ENCODE measurements around the gene TUBGCP2. TPM values are rescaled to one million over a fixed set of nuclear protein-coding genes. Genes with fewer than 3 reads are reported as not detected.

TUBGCP2 gene
- total and polyA plus RNA-seq, 7 donors: 20.3 to 53.2 (median 33.8) TPM

- Histone ChIP-seq H3K36me3 (ENCODE audit: insufficient read depth in 1 of 2, low read depth in 1 of 2) (no peaks in the 10 kb centered on the region), H3K4me1 (no peaks in the 10 kb centered on the region), H3K27ac (no peak overlapping the region), H3K9me3 (no peaks in the 10 kb centered on the region), H3K4me3 (peak overlapping the region; percentile 25), H3K27me3 (ENCODE audit: insufficient read depth in 3 of 3, low read length in 2 of 3) (peaks cover 7 to 92% (median 45%) of the 10 kb centered on the region in 3 donors)
- no peak for DNase-seq
- intact Hi-C loops (cut with DNase I): no loop called here
- TF ChIP-seq CTCF (IDR thresholded peaks at IDR 0.05): no peak
- WGBS, 3 donors: 1 to 2% (median 2%) methylated on average over 53 to 122 of the region's 122 CpGs
- no peak for ATAC-seq
Observed at GRCh38 chr10:133230387-133231195, 78.1 kb downstream of the TUBGCP2 start.

GRCh38 chr10:133230044-133230361 is 78.7 kb downstream of the TUBGCP2 start, which contains the start of gene UTF1:
Gene UTF1 (plus strand): TSS chr10:133230217. CDS start chr10:133230289, 72 bp downstream.
- 0 to 2% (median 0%) methylated on average over 21 to 48 of the region's 49 CpGs for WGBS, 3 donors
- Histone ChIP-seq H3K4me3 (peak within 1 kb of the TSS; percentile 25), H3K9me3 (no peaks in the 10 kb centered on the region), H3K27me3 (ENCODE audit: insufficient read depth in 3 of 3, low read length in 2 of 3) (peaks cover 7 to 92% (median 41%) of the 10 kb centered on the region in 3 donors), H3K4me1 (no peaks in the 10 kb centered on the region), H3K27ac (no peak within 1 kb of the TSS), H3K36me3 (ENCODE audit: insufficient read depth in 1 of 2, low read depth in 1 of 2) (no peaks in the 10 kb centered on the region)
- intact Hi-C loops (cut with DNase I): no loop called here
- DNase-seq (no peak), ATAC-seq (no peak)
- no peak for TF ChIP-seq CTCF (IDR thresholded peaks at IDR 0.05)

- H3K27ac ChIP-seq: no peak overlapping the region
- no peaks in the 10 kb centered on the region for H3K9me3 ChIP-seq
- whole genome bisulfite sequencing, 3 donors: 4 to 6% (median 5%) methylated on average over 47 to 58 of the region's 58 CpGs
- peaks cover 7 to 96% (median 46%) of the 10 kb centered on the region in 3 donors for H3K27me3 ChIP-seq (ENCODE audit: insufficient read depth in 3 of 3, low read length in 2 of 3)
- DNase-seq: no peak
- no peak for ATAC-seq
- TF ChIP-seq CTCF (IDR thresholded peaks at IDR 0.05): no peak
- intact Hi-C loops (cut with DNase I): no loop called here
- H3K4me3 ChIP-seq: no peak overlapping the region
- H3K36me3 ChIP-seq (ENCODE audit: insufficient read depth in 1 of 2, low read depth in 1 of 2): no peaks in the 10 kb centered on the region
- no peaks in the 10 kb centered on the region for H3K4me1 ChIP-seq
Observed at GRCh38 chr10:133229265-133230043, 79.2 kb downstream of the TUBGCP2 start.

Other genes starting within 250 kb of the TUBGCP2 start
- gene ADGRA1, start 220.9 kb downstream of the TUBGCP2 start, total RNA-seq: under 1 TPM in 3 of 4 donors, not detected in 1; 0.06 to 0.84 (median 0.44) TPM
- gene ADGRA1, start 220.9 kb downstream of the TUBGCP2 start, polyA plus RNA-seq: under 1 TPM in 2 of 3 donors, not detected in 1; 0.05 to 0.08 TPM
- under 1 TPM in 1 of 4 donors, not detected in 3; 0.10 TPM for gene KNDC1, start 148.7 kb downstream of the TUBGCP2 start, total RNA-seq
- gene KNDC1, start 148.7 kb downstream of the TUBGCP2 start, polyA plus RNA-seq: under 1 TPM in 2 of 3 donors, not detected in 1; under 0.01 to 0.01 TPM
- gene UTF1, start 78.7 kb downstream of the TUBGCP2 start, total RNA-seq: not detected
- gene UTF1, start 78.7 kb downstream of the TUBGCP2 start, polyA plus RNA-seq: not detected
- under 1 TPM; 0.21 to 0.32 (median 0.27) TPM for gene VENTX, start 71.0 kb downstream of the TUBGCP2 start, total RNA-seq
- gene VENTX, start 71.0 kb downstream of the TUBGCP2 start, polyA plus RNA-seq: under 1 TPM; 0.03 to 0.34 (median 0.13) TPM
- 1 to 10 TPM; 2.2 to 2.8 (median 2.5) TPM for gene ADAM8, start 32.0 kb downstream of the TUBGCP2 start, total RNA-seq
- gene ADAM8, start 32.0 kb downstream of the TUBGCP2 start, polyA plus RNA-seq: under 1 TPM; 0.21 to 0.94 (median 0.29) TPM
- gene ZNF511, start within 50 bp of the TUBGCP2 start, total RNA-seq: 10 to 100 TPM; 47.6 to 64.2 (median 54.0) TPM
- gene ZNF511, start within 50 bp of the TUBGCP2 start, polyA plus RNA-seq: 10 to 100 TPM; 43.2 to 51.3 (median 44.7) TPM
- gene CALY, start 28.0 kb upstream of the TUBGCP2 start, total RNA-seq: not detected
- under 1 TPM in 1 of 3 donors, not detected in 2; 0.05 TPM for gene CALY, start 28.0 kb upstream of the TUBGCP2 start, polyA plus RNA-seq
- not detected for gene PRAP1, start 38.5 kb upstream of the TUBGCP2 start, total RNA-seq
- gene PRAP1, start 38.5 kb upstream of the TUBGCP2 start, polyA plus RNA-seq: under 1 TPM in 2 of 3 donors, not detected in 1; 0.14 to 0.64 TPM
- 1 to 10 TPM; 3.0 to 6.7 (median 4.5) TPM for gene FUOM, start 49.1 kb upstream of the TUBGCP2 start, total RNA-seq
- 1 to 10 TPM; 5.4 to 9.1 (median 8.6) TPM for gene FUOM, start 49.1 kb upstream of the TUBGCP2 start, polyA plus RNA-seq
- 100 to 1,000 TPM in 3 of 4 donors, 10 to 100 TPM in 1; 83.2 to 151 (median 120) TPM for gene ECHS1, start 64.5 kb upstream of the TUBGCP2 start, total RNA-seq
- gene ECHS1, start 64.5 kb upstream of the TUBGCP2 start, polyA plus RNA-seq: 100 to 1,000 TPM; 107 to 131 (median 123) TPM
- 1 to 10 TPM; 3.1 to 5.2 (median 3.4) TPM for gene PAOX, start 70.4 kb upstream of the TUBGCP2 start, total RNA-seq
- gene PAOX, start 70.4 kb upstream of the TUBGCP2 start, polyA plus RNA-seq: 1 to 10 TPM; 2.4 to 4.1 (median 3.6) TPM
- 10 to 100 TPM; 22.7 to 37.7 (median 26.5) TPM for gene MTG1, start 85.3 kb upstream of the TUBGCP2 start, total RNA-seq
- 10 to 100 TPM; 31.5 to 67.1 (median 32.2) TPM for gene MTG1, start 85.3 kb upstream of the TUBGCP2 start, polyA plus RNA-seq
- not detected for gene SPRN, start 115.8 kb upstream of the TUBGCP2 start, total RNA-seq
- gene SPRN, start 115.8 kb upstream of the TUBGCP2 start, polyA plus RNA-seq: under 1 TPM; 0.08 to 0.22 (median 0.12) TPM
- 1 to 10 TPM in 2 of 4 donors, under 1 TPM in 2; 0.37 to 1.8 (median 0.94) TPM for gene SCART1, start 145.1 kb upstream of the TUBGCP2 start, total RNA-seq
- gene SCART1, start 145.1 kb upstream of the TUBGCP2 start, polyA plus RNA-seq: 1 to 10 TPM in 1 of 3 donors, under 1 TPM in 2; 0.08 to 1.1 (median 0.14) TPM
- gene CYP2E1, start 218.5 kb upstream of the TUBGCP2 start, total RNA-seq: 1 to 10 TPM in 3 of 4 donors, under 1 TPM in 1; 0.57 to 3.0 (median 1.8) TPM
- 1 to 10 TPM in 1 of 3 donors, under 1 TPM in 2; 0.25 to 1.3 (median 0.41) TPM for gene CYP2E1, start 218.5 kb upstream of the TUBGCP2 start, polyA plus RNA-seq

All from psoas muscle (tissue), 8 donors.